Caco-2 (cell line): ENCODE data around the gene MYO9B. TPM values are rescaled to one million over a fixed set of nuclear protein-coding genes. Genes with fewer than 3 reads are reported as not detected.

ENCODE experiments used
- BruUV-seq: library from RNA; stranded (reverse); fragments of 400-500 nt; replicated peaks from 2 replicates; lab custom pipeline; 2021; lab: Mats Ljungman, UMichigan
- CTCF ChIA-PET: fragments of 300-600 bp; sonication (Branson Sonifier 250); formaldehyde crosslinking; loops from one replicate; lab custom pipeline; 2022; ENCODE audit warnings: antibody characterized with exemption; lab: Charles Lee
- POLR2A ChIA-PET: fragments of 300-600 bp; sonication (Branson Sonifier 250); formaldehyde crosslinking; loops from one replicate; lab custom pipeline; 2022; ENCODE audit warnings: antibody characterized with exemption; lab: Charles Lee
- DNase-seq, 2 experiments: peaks; one replicate each; pipeline versions ENCODE4 v3.0.0 to v3.0.0-alpha.2; 2020 to 2022
- H3K27me3 ChIP-seq: replicated peaks from 2 replicates; pipeline ENCODE4 v1.6.0; 2011; ENCODE audit warnings: low read length; ENCODE audit not compliant: control insufficient read depth, insufficient read depth
- H3K36me3 ChIP-seq: 2 replicates; pipeline ENCODE4 v1.5.1; 2011; ENCODE audit warnings: low read length; ENCODE audit not compliant: control insufficient read depth, insufficient read depth
- H3K4me1 ChIP-seq: fragments of 250-450 bp; sonication (Bioruptor Pico); 2 replicates; pipeline ENCODE4 v1.5.1; 2020; ENCODE audit warnings: mild to moderate bottlenecking
- H3K4me3 ChIP-seq: 2 replicates; pipeline ENCODE4 v1.5.1; 2011; ENCODE audit warnings: low read depth, mild to moderate bottlenecking, control low read depth, low read length
- H3K9me3 ChIP-seq: fragments of 250-450 bp; sonication (Bioruptor Pico); 2 replicates; pipeline ENCODE4 v1.5.1; 2020; ENCODE audit warnings: mild to moderate bottlenecking, moderate library complexity
- H3K27ac Mint-ChIP-seq: one replicate; pipeline ENCODE4 v1.8.0; 2022; ENCODE audit warnings: mixed read lengths; ENCODE audit not compliant: unreplicated experiment
- H3K27me3 Mint-ChIP-seq: one replicate; pipeline ENCODE4 v1.8.0; 2022; ENCODE audit warnings: mixed read lengths; ENCODE audit not compliant: insufficient read depth, unreplicated experiment
- H3K36me3 Mint-ChIP-seq: one replicate; pipeline ENCODE4 v1.8.0; 2022; ENCODE audit warnings: mild to moderate bottlenecking, mixed read lengths; ENCODE audit not compliant: insufficient read depth, unreplicated experiment
- H3K4me1 Mint-ChIP-seq: one replicate; pipeline ENCODE4 v1.8.0; 2022; ENCODE audit warnings: low read depth, mixed read lengths; ENCODE audit not compliant: unreplicated experiment
- H3K4me3 Mint-ChIP-seq: one replicate; pipeline ENCODE4 v1.8.0; 2022; ENCODE audit warnings: mild to moderate bottlenecking, moderate library complexity, mixed read lengths; ENCODE audit not compliant: unreplicated experiment
- H3K9me3 Mint-ChIP-seq: one replicate; pipeline ENCODE4 v1.8.0; 2022; ENCODE audit warnings: mixed read lengths; ENCODE audit not compliant: unreplicated experiment
- intact Hi-C: fragments of 100-400 bp; cut with micrococcal nuclease; formaldehyde crosslinking; loops from one replicate; pipeline ENCODE4 v1.10.0; 2022; ENCODE audit not compliant: unreplicated experiment
- total RNA-seq: library from RNA; stranded (reverse); gene quantifications from 2 replicates; pipeline ENCODE4 v1.2.3, GENCODE V29; 2022
- TF ChIP-seq, protein P1 (sequence below), 2 experiments: fragments of 200-600 bp in 1 of 2; IDR thresholded peaks; 1 replicate in 1 of 2; 2 replicates in 1 of 2; pipeline versions ENCODE4 v1.5.1 to v1.8.0; 2011 to 2022; ENCODE audit warnings: antibody characterized with exemption in 1 of 2, control low read depth in 1 of 2, inconsistent platforms in 1 of 2, low read depth in 1 of 2, low read length in 1 of 2, mild to moderate bottlenecking in 1 of 2, moderate library complexity in 1 of 2; ENCODE audit not compliant: insufficient read depth in 1 of 2, severe bottlenecking in 1 of 2, unreplicated experiment in 1 of 2

MYO9B gene
- total RNA-seq, 1 experiment from 2014 or later: 47.6 TPM

- Mint-ChIP-seq H3K9me3 (no peaks in the 10 kb centered on the region), H3K27ac (peak overlapping the region; percentile 43), H3K27me3 (no peaks in the 10 kb centered on the region), H3K4me3 (no peak overlapping the region), H3K4me1 (peaks cover 24% of the 10 kb centered on the region), H3K36me3 (peaks cover 11% of the 10 kb centered on the region)
- H3K27me3 ChIP-seq: no peaks in the 10 kb centered on the region
- CTCF ChIA-PET: interaction anchor here (0.5 to 0.8 kb wide), 2 partner anchors 100 to 141 kb away, joined by 3 read pairs; partner anchors contain the start of genes BABAM1 and OCEL1
- peaks cover 9% of the 10 kb centered on the region; the same call in 1 of the 2 replicates for H3K4me1 ChIP-seq
- DNase-seq: no peak
- TF ChIP-seq, protein P1, sequence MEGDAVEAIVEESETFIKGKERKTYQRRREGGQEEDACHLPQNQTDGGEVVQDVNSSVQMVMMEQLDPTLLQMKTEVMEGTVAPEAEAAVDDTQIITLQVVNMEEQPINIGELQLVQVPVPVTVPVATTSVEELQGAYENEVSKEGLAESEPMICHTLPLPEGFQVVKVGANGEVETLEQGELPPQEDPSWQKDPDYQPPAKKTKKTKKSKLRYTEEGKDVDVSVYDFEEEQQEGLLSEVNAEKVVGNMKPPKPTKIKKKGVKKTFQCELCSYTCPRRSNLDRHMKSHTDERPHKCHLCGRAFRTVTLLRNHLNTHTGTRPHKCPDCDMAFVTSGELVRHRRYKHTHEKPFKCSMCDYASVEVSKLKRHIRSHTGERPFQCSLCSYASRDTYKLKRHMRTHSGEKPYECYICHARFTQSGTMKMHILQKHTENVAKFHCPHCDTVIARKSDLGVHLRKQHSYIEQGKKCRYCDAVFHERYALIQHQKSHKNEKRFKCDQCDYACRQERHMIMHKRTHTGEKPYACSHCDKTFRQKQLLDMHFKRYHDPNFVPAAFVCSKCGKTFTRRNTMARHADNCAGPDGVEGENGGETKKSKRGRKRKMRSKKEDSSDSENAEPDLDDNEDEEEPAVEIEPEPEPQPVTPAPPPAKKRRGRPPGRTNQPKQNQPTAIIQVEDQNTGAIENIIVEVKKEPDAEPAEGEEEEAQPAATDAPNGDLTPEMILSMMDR (IDR thresholded peaks at IDR 0.05; ENCODE audit: insufficient read depth in 1 of 2, low read depth in 1 of 2, low read length in 1 of 2, severe bottlenecking in 1 of 2, unreplicated experiment in 1 of 2): no peak
- no peaks in the 10 kb centered on the region for H3K9me3 ChIP-seq
- H3K36me3 ChIP-seq: no peaks in the 10 kb centered on the region
- BruUV-seq: no TSS peak
- no peak overlapping the region for H3K4me3 ChIP-seq
- POLR2A ChIA-PET: no interaction called here
- intact Hi-C loops: no loop called here
Measured at GRCh38 chr19:17125728-17126677, 50.4 kb downstream of the MYO9B start.

- peaks cover 27% of the 10 kb centered on the region for H3K4me1 Mint-ChIP-seq
- no TSS peak for BruUV-seq
- peaks cover 11% of the 10 kb centered on the region for H3K36me3 Mint-ChIP-seq
- Histone ChIP-seq H3K27me3 (no peaks in the 10 kb centered on the region), H3K4me3 (no peak overlapping the region), H3K9me3 (no peaks in the 10 kb centered on the region), H3K4me1 (peaks cover 13% of the 10 kb centered on the region; the same call in 1 of the 2 replicates), H3K36me3 (no peaks in the 10 kb centered on the region)
- ChIA-PET CTCF (no interaction called here), POLR2A (no interaction called here)
- no peaks in the 10 kb centered on the region for H3K9me3 Mint-ChIP-seq
- H3K27ac Mint-ChIP-seq: no peak overlapping the region
- no peak overlapping the region for H3K4me3 Mint-ChIP-seq
- no peaks in the 10 kb centered on the region for H3K27me3 Mint-ChIP-seq
- no peak for DNase-seq
- intact Hi-C loops: no loop called here
- TF ChIP-seq, protein P1 (IDR thresholded peaks at IDR 0.05; ENCODE audit: insufficient read depth in 1 of 2, low read depth in 1 of 2, low read length in 1 of 2, severe bottlenecking in 1 of 2, unreplicated experiment in 1 of 2): no peak
Measured at GRCh38 chr19:17127671-17128070, 52.1 kb downstream of the MYO9B start.

DNA sequence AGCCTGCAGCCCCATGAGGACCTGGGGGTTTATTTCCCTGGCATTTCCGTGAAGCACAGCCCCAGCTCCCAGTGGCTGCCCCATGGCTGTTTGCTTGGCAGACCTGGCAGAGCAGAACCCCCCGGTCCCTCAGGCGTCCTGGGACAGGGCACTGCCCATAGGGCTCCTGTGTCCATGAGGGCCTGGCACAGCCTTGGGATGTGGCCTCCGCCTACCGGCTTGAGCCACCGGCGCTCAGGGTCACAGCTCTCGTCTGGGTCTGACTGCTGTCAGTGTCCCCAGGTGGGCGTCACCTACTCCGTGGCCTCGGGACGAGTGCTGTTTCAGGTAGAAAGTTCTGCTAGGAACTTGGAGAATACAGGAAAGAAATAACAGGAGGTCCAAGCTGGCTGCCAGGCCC is 52.8 kb downstream of the MYO9B start:
- Histone ChIP-seq H3K9me3 (no peaks in the 10 kb centered on the region), H3K27me3 (no peaks in the 10 kb centered on the region), H3K4me3 (no peak overlapping the region), H3K36me3 (no peaks in the 10 kb centered on the region), H3K4me1 (peaks cover 13% of the 10 kb centered on the region; the same call in 1 of the 2 replicates)
- POLR2A ChIA-PET: no interaction called here
- Mint-ChIP-seq H3K4me3 (no peak overlapping the region), H3K27me3 (no peaks in the 10 kb centered on the region), H3K4me1 (peaks cover 27% of the 10 kb centered on the region), H3K36me3 (peaks cover 11% of the 10 kb centered on the region), H3K27ac (no peak overlapping the region), H3K9me3 (no peaks in the 10 kb centered on the region)
- DNase-seq: no peak
- no TSS peak for BruUV-seq
- CTCF ChIA-PET: no interaction called here
- intact Hi-C loops: no loop called here
- TF ChIP-seq, protein P1 (IDR thresholded peaks at IDR 0.05; ENCODE audit: insufficient read depth in 1 of 2, low read depth in 1 of 2, low read length in 1 of 2, severe bottlenecking in 1 of 2, unreplicated experiment in 1 of 2): no peak
